ENCODE data around the gene PHIP.

DNA sequence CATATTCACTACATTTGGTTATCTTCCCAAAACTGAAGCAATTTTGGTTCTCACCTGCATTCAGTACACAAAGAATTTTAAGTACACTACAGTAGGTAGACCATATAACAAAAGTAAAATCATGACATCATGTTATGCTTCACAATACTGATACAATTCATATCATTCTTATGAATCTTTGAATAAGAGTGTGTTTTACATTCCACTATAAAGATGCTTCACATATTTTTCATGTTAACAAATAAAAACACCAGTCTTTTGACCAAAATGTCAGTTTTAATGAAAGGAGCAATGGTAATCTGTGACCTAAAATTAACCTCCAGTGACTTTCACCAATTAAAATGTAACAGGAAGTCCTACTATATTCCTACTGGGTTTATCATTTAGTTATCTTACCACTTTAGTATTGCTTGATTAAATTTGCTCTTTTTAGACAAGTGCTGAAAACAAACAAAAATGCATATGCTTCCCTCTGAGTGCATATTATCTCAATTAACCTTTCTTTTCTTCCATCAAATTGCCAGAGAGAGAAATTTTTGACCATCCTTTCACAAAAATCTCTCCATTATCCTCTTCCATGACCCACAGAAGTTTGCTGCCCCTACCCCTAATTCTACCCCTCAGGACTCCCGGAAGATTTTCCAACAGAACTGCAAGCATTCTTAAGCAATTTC, 49.3 kb downstream of the PHIP start:
- no peak for TF ChIP-seq EZH2 (IDR thresholded peaks at IDR 0.05; ENCODE audit: low read length, unreplicated experiment)
- TF ChIP-seq, protein P1, sequence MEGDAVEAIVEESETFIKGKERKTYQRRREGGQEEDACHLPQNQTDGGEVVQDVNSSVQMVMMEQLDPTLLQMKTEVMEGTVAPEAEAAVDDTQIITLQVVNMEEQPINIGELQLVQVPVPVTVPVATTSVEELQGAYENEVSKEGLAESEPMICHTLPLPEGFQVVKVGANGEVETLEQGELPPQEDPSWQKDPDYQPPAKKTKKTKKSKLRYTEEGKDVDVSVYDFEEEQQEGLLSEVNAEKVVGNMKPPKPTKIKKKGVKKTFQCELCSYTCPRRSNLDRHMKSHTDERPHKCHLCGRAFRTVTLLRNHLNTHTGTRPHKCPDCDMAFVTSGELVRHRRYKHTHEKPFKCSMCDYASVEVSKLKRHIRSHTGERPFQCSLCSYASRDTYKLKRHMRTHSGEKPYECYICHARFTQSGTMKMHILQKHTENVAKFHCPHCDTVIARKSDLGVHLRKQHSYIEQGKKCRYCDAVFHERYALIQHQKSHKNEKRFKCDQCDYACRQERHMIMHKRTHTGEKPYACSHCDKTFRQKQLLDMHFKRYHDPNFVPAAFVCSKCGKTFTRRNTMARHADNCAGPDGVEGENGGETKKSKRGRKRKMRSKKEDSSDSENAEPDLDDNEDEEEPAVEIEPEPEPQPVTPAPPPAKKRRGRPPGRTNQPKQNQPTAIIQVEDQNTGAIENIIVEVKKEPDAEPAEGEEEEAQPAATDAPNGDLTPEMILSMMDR (conservative IDR thresholded peaks at IDR 0.05; ENCODE audit: low read depth, low read length): no peak

All from PC-3 (cell line).